ENCODE data around the gene SAMD4A.

SAMD4A gene

DNA sequence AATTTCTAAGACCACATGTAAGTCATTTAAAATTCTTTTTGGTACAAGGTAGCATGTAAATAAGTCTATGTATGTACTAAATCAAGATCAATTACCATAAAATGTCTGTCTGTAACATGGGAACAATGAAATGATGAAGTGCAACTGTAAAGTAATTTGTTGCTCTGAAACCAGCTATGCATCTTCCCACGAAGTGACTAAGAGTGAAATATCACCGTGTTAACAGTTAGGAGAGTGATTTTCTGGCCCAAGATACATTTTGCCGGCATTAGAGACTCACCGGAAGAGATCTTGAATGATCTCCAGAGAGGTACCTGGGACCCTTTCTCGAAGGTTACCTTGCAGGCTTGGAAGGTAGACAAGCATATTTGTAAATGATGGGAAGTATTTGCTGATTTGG lies 105.8 kb downstream of the SAMD4A start:
- Mint-ChIP-seq H3K36me3 (peaks cover 0 to 2% of the 10 kb centered on the region in 2 donors), H3K4me1 (no peaks in the 10 kb centered on the region), H3K27ac (no peak overlapping the region), H3K4me3 (no peak overlapping the region), H3K9me3 (no peaks in the 10 kb centered on the region), H3K27me3 (no peaks in the 10 kb centered on the region)
- ATAC-seq (replicated peaks) (peak; percentile 42 to 47), DNase-seq (no peak)

DNA sequence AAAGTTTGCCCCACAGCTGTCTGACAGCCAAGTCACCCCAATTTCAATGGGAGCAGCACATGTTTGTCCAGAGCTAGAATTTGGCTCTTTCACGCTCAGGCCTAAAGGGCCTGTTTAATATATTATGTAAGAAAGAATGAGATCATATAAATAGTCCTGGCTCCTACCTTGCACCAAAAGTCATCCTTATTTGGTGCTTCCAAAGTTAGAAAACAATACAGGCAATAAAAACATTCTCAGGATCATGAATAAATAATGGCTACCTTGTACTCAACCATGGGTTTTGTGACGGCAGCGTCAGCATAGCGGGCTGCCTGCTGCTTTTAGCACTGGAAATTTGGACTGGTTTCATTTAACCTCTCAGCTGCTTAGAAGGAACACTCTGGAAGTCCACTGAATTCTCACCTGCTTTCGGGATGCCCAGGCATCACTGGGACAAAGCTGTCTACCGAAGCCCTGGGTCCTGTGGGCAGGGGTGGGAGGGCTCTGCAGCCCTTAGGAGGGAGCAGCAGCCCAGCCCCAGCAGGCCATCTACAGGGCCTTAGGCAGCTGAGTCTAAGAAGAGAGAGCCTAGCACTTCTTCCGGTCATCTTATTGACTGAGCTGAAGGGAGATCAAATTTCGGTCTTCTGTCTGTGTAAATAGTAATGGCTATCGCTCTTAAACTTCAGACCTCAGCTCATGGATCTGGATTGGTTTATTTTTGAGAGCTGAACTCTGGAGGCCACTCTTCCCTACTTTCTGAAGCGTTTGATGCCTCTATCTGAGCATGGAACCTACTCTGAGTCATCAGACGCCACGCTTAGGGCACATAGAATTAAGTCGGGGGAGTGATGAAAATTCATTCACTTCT lies 106.5 kb downstream of the SAMD4A start:
- H3K27ac Mint-ChIP-seq = no peak overlapping the region

DNA sequence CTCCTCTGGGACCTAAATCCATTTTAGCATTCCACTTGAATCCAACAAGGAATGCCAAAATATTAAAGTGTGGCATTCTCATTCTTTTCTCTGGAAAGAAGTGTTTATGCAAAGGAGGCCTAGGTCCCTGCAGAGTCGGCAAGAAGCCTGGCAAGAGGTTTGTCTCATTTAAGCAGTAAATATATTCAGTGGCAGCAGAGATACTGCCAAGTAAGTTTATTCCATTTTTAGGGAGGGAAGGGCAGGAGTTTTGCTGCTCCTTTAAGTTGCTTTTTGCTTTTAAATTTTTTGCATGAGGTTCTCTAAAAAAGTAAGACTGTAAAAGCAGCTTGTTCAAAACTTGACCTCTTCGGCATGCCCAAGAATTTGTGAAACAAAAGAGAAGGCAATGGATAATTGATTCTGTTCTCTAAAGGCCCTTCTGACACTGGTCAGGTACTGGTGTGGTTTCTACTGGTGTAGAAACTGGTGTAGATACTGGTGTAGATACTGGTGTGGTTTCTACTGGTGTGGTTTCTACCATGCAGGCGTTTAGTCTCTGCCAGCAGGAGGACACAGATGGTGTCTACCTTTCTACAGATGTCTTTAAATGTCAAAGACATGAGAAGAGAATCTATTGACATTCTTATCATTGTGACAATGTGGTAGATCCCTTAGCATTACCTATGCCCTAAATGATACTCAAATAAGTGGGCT lies 107.3 kb downstream of the SAMD4A start:
- no peak overlapping the region for H3K4me3 Mint-ChIP-seq

More for the DNA sequence above, 106.5 kb downstream of the SAMD4A start:
- DNase-seq = no peak
- no peak for ATAC-seq (replicated peaks)
- peaks cover 2 to 3% of the 10 kb centered on the region in 2 donors for H3K36me3 Mint-ChIP-seq
- no peak overlapping the region for H3K4me3 Mint-ChIP-seq
- H3K4me1 Mint-ChIP-seq = peaks cover 0 to 2% of the 10 kb centered on the region in 2 donors
- no peaks in the 10 kb centered on the region for H3K9me3 Mint-ChIP-seq
- H3K27me3 Mint-ChIP-seq = no peaks in the 10 kb centered on the region

DNA sequence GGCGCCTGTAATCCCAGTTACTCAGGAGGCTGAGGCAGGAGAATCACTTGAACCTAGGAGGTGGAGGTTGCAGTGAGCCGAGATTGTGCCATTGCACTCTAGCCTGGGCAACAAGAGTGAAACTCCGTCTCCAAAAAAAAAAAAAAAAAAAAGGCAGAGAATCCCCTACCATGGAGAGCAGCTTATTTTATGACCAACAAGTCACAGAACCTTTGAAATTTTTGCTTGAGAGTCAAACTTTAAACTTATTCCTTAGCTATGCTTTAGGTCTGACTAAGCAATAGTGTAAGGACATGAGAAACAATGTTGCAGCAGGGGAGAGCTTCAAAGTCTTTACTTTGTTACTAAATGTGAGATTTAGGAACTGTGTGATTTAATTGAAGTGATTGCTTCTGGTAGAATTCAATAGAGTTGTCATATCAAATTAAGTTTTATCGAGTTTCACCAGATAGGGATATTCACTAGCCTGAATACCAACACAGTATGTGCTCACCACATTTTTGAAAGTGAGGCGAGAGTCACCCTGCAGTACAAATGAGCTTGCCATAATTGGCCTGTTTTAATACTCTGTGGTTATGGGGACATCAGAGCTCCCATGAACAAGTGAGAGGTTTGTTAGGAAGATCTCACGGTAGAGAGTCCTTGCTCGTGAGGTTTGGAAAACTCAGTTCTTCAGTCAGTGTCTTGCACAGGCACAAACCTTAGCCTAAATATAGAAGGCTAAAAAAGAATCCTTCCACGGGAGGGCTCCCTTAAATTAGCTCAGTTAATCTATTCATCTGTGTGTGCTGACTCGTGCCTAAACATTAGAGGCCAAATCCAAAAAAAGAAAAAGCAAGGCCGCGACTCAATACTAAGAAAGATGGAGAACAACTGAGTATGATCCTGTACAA lies 108.6 kb downstream of the SAMD4A start:
- ATAC-seq (replicated peaks) (no peak), DNase-seq (no peak)
- Mint-ChIP-seq H3K27ac (no peak overlapping the region), H3K4me3 (no peak overlapping the region), H3K9me3 (no peaks in the 10 kb centered on the region), H3K36me3 (peaks cover 2 to 3% of the 10 kb centered on the region in 2 donors), H3K27me3 (no peaks in the 10 kb centered on the region), H3K4me1 (peaks cover 0 to 2% of the 10 kb centered on the region in 2 donors)

More for the DNA sequence above, 107.3 kb downstream of the SAMD4A start:
- H3K4me1 Mint-ChIP-seq = peaks cover 0 to 2% of the 10 kb centered on the region in 2 donors
- DNase-seq = no peak
- no peak overlapping the region for H3K27ac Mint-ChIP-seq
- ATAC-seq (replicated peaks) = peak in 1 of 2 donors; percentile 31
- H3K9me3 Mint-ChIP-seq = no peaks in the 10 kb centered on the region
- peaks cover 2 to 3% of the 10 kb centered on the region in 2 donors for H3K36me3 Mint-ChIP-seq
- H3K27me3 Mint-ChIP-seq = no peaks in the 10 kb centered on the region

DNA sequence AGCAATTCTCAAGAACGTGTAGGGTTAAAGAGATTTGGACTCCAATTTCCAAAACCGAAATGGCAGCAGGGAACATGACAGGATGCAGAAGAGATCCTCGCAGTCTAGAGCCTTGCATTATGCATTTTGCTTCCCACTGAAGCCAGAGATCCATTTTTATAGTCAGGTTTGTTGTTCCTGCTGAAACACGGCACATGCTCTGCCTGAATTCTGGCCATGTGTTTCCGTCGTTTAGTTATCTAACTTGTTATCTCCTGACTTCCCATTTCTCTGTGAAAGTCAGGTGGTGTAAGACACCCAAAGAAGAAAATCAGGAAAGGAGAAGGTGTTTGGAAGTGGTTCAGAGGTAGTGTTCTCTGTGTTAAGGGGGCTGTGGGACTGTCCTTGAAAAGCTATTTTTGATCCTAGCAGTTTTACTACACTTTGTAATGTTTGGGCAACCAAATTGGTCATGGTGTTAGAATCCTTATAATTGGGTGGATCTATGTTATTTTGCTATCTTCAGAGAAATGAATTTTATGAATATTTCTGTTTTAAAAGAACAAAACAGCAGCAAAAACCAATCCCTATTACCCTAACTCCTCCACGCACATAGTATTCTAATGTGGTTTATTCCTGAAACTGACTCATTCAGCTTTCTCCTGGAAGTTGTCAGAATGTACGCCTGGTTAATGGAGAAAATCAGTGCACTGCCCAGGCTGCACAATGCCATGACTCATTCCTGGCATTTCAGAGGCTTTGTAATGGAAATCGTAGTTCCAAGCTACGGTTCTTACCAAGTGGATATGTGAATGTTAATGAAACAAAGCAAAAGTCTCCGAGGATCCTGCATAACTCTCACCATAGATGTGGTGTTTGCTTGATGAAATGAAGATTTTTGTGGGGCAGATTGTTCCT lies 110.1 kb downstream of the SAMD4A start:
- Mint-ChIP-seq H3K27me3 (no peaks in the 10 kb centered on the region), H3K4me3 (no peak overlapping the region), H3K36me3 (peaks cover 0 to 3% of the 10 kb centered on the region in 2 donors), H3K4me1 (peaks cover 0 to 2% of the 10 kb centered on the region in 2 donors), H3K27ac (no peak overlapping the region), H3K9me3 (no peaks in the 10 kb centered on the region)
- no peak for ATAC-seq (replicated peaks)
- no peak for DNase-seq

DNA sequence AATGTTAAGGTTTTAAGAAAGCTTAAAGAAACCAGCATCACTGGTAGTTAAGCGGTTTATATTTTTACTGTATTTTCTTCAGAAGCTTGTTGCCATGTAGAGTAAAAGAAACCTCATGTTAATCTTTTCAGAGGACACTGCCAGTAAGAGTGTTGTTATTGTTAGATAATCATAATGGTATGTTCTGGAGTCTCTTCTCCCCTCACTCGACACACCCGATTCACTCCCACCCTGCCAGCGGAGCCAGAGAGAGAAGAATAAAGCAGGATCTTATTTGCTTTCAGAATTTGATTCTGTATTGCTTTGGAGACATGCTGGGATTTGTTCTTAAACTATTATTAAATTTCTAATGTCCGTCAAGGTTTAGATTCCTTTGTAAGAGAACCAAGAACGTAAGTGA lies 113.7 kb downstream of the SAMD4A start:
- Mint-ChIP-seq H3K4me1 (peaks cover 6% of the 10 kb centered on the region in 2 donors), H3K27ac (no peak overlapping the region), H3K36me3 (peaks cover 0 to 3% of the 10 kb centered on the region in 2 donors), H3K27me3 (no peaks in the 10 kb centered on the region), H3K4me3 (no peak overlapping the region), H3K9me3 (no peaks in the 10 kb centered on the region)
- ATAC-seq (replicated peaks) (no peak), DNase-seq (no peak)

DNA sequence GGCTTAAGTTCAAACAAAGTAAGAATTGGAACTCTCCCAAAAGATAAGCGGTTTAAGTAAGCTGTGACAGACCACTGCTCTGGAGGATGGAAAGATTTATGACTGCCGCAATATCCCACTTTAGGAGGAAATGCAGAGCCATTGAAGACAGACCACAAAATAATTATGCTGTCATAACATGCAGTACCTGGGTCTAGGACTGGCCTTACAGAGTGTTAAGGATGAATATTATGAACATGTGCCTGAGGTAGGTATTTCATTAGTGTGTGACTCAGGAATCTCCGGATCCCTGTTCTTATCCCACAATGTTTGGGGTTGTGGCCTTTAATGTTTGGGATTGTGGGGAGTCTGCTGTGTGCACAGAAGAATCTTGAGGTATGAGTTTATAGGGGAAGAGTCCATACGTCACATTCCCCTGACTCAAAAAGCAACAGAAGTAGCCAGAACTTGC lies 114.9 kb downstream of the SAMD4A start:
- ATAC-seq (replicated peaks) (no peak), DNase-seq (no peak)
- H3K4me1 Mint-ChIP-seq = peaks cover 6 to 8% of the 10 kb centered on the region in 2 donors
- peaks cover 0 to 8% of the 10 kb centered on the region in 2 donors for H3K36me3 Mint-ChIP-seq
- no peaks in the 10 kb centered on the region for H3K9me3 Mint-ChIP-seq
- no peak overlapping the region for H3K27ac Mint-ChIP-seq
- no peaks in the 10 kb centered on the region for H3K27me3 Mint-ChIP-seq
- no peak overlapping the region for H3K4me3 Mint-ChIP-seq

DNA sequence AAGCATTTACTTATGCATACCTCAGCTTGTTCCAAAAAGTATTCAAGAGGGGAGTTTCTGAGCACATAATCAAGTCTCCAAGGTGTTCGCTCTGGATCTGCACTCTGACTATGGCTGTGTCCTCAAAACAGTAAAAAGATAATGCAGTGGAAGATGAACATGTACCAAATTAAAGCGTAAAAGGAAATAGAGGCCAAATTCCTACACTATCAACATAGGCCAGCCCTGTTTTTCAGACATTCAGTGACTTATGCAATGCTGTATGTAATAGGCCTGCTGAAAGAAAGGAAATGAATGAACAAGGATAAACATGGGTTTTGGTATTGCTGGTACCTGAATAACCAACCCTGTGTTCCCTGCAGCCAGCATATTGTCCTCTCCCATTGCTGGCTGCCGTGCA lies 115.7 kb downstream of the SAMD4A start:
- no peaks in the 10 kb centered on the region for H3K27me3 Mint-ChIP-seq
- ATAC-seq (replicated peaks) = no peak
- peaks cover 0 to 11% of the 10 kb centered on the region in 2 donors for H3K36me3 Mint-ChIP-seq
- H3K9me3 Mint-ChIP-seq = no peaks in the 10 kb centered on the region
- DNase-seq = no peak
- no peak overlapping the region for H3K4me3 Mint-ChIP-seq
- H3K4me1 Mint-ChIP-seq = peaks cover 6 to 10% of the 10 kb centered on the region in 2 donors
- H3K27ac Mint-ChIP-seq = no peak overlapping the region

DNA sequence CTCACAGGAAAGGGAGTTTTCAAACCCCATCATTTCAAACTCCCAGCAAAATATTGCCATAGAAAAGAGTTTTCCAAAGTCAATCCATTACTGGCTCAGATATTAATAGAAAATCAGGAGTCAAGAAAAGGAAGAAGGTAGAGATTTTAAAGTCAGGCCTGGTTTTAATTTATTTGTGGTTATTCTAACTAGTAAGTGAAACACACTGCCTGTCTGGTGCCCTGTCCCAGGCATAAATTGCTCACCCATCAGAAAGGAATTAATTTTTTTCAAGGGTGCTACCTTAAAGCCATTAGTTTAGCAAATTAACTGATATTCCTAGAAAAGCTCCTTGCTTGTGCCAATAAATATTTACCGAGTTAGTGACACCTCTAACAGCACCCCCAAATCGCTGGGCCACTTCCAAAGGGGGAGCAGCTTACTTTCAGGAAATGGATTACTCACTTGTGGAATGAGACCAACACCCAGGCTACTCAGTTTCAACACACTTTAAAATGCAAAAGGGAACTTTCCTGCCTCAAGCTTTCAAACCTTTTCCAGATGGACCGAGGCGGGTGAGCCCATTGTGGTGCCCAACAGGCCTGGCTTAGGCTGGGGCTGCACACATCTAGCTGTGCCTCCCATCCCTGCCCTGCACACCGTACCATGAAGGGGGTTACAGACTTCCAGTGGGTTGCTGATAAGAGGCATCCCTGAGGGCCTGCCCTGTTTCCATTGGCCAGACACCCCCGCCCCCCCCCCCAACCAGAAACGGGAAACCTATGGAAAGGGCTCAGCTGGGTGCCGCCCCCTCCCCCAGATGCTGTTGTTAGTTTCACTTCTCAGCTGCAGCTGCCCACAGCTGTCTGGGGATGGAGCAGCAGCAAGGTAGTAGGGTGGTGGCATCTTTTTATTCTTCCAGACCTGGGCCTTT lies 117.2 kb downstream of the SAMD4A start:
- Mint-ChIP-seq H3K4me1 (peaks cover 6 to 8% of the 10 kb centered on the region in 2 donors), H3K36me3 (peaks cover 0 to 8% of the 10 kb centered on the region in 2 donors), H3K27ac (no peak overlapping the region), H3K9me3 (no peaks in the 10 kb centered on the region), H3K4me3 (no peak overlapping the region), H3K27me3 (no peaks in the 10 kb centered on the region)
- DNase-seq = no peak
- peak; percentile 57 to 91 for ATAC-seq (replicated peaks)

DNA sequence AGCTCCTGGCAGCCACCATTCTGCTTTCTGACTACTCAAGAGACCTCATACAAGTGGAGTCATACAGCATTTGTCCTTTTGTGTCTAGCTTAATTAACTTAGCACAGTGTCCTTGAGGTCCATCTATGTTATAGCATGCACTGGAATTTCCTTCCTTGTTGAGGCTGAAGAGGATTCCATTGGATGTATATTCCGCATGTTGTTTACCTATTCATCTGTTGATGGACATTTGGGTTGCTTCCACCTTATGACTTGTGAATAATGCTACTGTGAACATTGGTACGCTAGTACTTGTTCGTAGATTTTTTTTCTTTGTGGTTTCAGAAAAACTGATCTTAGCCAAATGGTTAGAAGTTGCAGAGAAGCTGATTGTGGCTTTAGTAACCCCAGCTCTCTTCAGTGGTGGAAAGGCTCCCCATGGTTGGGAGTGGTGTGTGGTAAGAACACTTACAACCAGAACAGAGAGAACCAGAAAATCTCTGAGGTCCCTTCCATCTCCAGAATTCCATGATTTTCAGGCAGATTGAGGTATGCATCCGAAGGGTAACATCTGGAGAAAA lies 118.4 kb downstream of the SAMD4A start:
- H3K36me3 Mint-ChIP-seq = peaks cover 0 to 8% of the 10 kb centered on the region in 2 donors
- H3K4me3 Mint-ChIP-seq = no peak overlapping the region
- peak overlapping the region; percentile 9 for H3K27ac Mint-ChIP-seq
- ATAC-seq (replicated peaks) = no peak
- H3K27me3 Mint-ChIP-seq = no peaks in the 10 kb centered on the region
- no peaks in the 10 kb centered on the region for H3K9me3 Mint-ChIP-seq
- no peak for DNase-seq
- peaks cover 10 to 13% of the 10 kb centered on the region in 2 donors for H3K4me1 Mint-ChIP-seq

DNA sequence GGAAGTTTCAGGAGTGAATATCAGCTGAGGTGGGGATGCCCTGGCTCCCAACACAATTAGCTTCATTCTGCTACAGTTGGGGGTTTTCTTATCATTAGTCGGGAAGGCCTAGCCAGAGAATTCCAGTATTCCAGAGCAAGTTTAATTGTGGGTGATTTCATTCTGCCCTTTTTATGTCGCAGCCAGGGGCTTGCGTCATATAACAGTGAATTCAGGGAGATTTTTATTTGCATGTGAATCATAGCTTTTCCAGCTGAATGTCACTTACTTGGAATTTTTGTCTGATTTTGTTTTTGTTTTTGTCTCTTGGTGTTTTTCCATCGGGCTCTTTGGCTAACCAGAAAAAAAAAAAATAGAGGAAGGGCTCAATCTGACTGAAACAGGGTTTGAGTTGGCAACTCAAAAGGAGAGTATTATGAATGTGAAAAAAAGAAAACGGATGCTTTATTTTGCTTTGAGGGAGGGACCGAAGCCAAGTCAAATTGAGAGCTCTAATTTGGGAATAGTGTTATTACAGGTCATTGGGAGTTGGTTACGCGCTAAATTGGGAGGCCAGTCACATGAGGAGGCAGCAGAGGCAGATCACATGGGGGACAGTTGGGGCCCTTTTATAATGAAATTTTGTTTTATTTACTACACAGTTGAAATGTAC lies 119.4 kb downstream of the SAMD4A start:
- peaks cover 0 to 8% of the 10 kb centered on the region in 2 donors for H3K36me3 Mint-ChIP-seq
- H3K27me3 Mint-ChIP-seq = no peaks in the 10 kb centered on the region
- peaks cover 10 to 20% of the 10 kb centered on the region in 2 donors for H3K4me1 Mint-ChIP-seq
- no peak for ATAC-seq (replicated peaks)
- H3K4me3 Mint-ChIP-seq = no peak overlapping the region
- DNase-seq = no peak
- H3K9me3 Mint-ChIP-seq = no peaks in the 10 kb centered on the region
- H3K27ac Mint-ChIP-seq = no peak overlapping the region

Data from stimulated activated naive B cell treated with anti-CD40 and anti-IgM and Interleukin-4, amounts not matched to agents 10 μg/mL and 1 μg/mL and 100 μg/mL, for 72 hours (primary cell).